ENCODE data around the gene PRKD1.

The PRKD1 gene

GRCh38 chr14:29763342-29763858, 164.2 kb downstream of the PRKD1 start:
- Histone ChIP-seq H3K9me3 (ENCODE audit: control insufficient read depth, low read length) (no peaks in the 10 kb centered on the region), H3K36me3 (ENCODE audit: control insufficient read depth, insufficient read depth, low read length) (no peaks in the 10 kb centered on the region), H3K9ac (ENCODE audit: low read length) (no peak overlapping the region), H3K4me1 (ENCODE audit: control insufficient read depth, insufficient read depth, low read length) (no peaks in the 10 kb centered on the region), H3K27me3 (ENCODE audit: control insufficient read depth, insufficient read depth, low read length) (no peaks in the 10 kb centered on the region), H3K4me3 (ENCODE audit: low read length) (no peak overlapping the region)

DNA sequence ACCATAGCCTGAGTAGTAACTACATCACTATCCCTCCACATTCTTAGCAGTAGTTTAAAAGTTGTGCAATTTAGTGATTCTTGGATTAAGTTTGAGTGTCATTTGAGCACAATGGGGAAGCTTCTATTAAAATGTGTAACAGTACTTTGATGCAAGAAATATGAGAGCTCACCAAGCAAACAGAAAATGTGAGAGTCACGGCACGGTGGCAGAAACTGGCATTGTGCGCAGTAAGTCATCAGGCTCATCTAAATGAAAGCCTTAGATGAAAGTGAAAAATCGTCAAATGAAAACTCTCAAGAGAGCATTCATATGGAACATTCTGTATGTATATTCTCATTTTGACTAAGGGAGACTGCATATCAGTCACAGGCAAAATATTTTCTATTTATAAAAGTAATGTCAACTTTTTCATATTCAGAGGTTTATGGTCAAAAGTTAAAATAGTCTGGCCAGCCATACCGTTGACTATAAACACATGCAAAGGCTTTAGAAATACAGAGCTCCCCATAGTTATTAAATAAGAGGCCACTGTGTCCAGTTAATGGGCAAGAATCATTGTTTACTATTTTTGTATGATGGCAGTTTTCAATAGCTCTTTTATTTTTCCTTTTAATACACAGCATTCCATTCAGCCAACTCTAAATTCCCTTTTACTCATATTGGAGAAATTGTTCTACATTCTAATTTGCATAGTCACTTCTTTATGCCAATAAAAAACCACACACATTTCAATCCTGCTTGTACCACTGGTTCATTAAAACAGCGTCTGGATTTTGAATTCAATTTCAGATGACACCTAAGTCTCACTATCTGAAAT, 167.9 kb downstream of the PRKD1 start:
- Histone ChIP-seq H3K9me3 (ENCODE audit: control insufficient read depth, low read length) (no peaks in the 10 kb centered on the region), H3K27me3 (ENCODE audit: control insufficient read depth, insufficient read depth, low read length) (no peaks in the 10 kb centered on the region), H3K9ac (ENCODE audit: low read length) (no peak overlapping the region), H3K4me3 (ENCODE audit: low read length) (no peak overlapping the region), H3K36me3 (ENCODE audit: control insufficient read depth, insufficient read depth, low read length) (no peaks in the 10 kb centered on the region), H3K4me1 (ENCODE audit: control insufficient read depth, insufficient read depth, low read length) (peaks cover 9% of the 10 kb centered on the region)

- H3K36me3 ChIP-seq (ENCODE audit: control insufficient read depth, insufficient read depth, low read length), result no peaks in the 10 kb centered on the region
- H3K4me3 ChIP-seq (ENCODE audit: low read length), result no peak overlapping the region
- no peaks in the 10 kb centered on the region for H3K9me3 ChIP-seq (ENCODE audit: control insufficient read depth, low read length)
- no peak overlapping the region for H3K9ac ChIP-seq (ENCODE audit: low read length)
- H3K4me1 ChIP-seq (ENCODE audit: control insufficient read depth, insufficient read depth, low read length), result peaks cover 9% of the 10 kb centered on the region
- H3K27me3 ChIP-seq (ENCODE audit: control insufficient read depth, insufficient read depth, low read length), result no peaks in the 10 kb centered on the region
These were observed 169.9 kb downstream of the PRKD1 start for GRCh38 chr14:29757711-29758233.

GRCh38 chr14:29757188-29757680, 170.4 kb downstream of the PRKD1 start:
- Histone ChIP-seq H3K9me3 (ENCODE audit: control insufficient read depth, low read length) (no peaks in the 10 kb centered on the region), H3K9ac (ENCODE audit: low read length) (no peak overlapping the region), H3K27me3 (ENCODE audit: control insufficient read depth, insufficient read depth, low read length) (no peaks in the 10 kb centered on the region), H3K4me1 (ENCODE audit: control insufficient read depth, insufficient read depth, low read length) (peaks cover 9% of the 10 kb centered on the region), H3K36me3 (ENCODE audit: control insufficient read depth, insufficient read depth, low read length) (no peaks in the 10 kb centered on the region), H3K4me3 (ENCODE audit: low read length) (no peak overlapping the region)

GRCh38 chr14:29756019-29756385, 171.6 kb downstream of the PRKD1 start:
- Histone ChIP-seq H3K27me3 (ENCODE audit: control insufficient read depth, insufficient read depth, low read length) (no peaks in the 10 kb centered on the region), H3K36me3 (ENCODE audit: control insufficient read depth, insufficient read depth, low read length) (no peaks in the 10 kb centered on the region), H3K9me3 (ENCODE audit: control insufficient read depth, low read length) (no peaks in the 10 kb centered on the region), H3K4me1 (ENCODE audit: control insufficient read depth, insufficient read depth, low read length) (peaks cover 9% of the 10 kb centered on the region), H3K9ac (ENCODE audit: low read length) (no peak overlapping the region), H3K4me3 (ENCODE audit: low read length) (no peak overlapping the region)

GRCh38 chr14:29755311-29756018, 172.2 kb downstream of the PRKD1 start:
- Histone ChIP-seq H3K9me3 (ENCODE audit: control insufficient read depth, low read length) (no peaks in the 10 kb centered on the region), H3K4me1 (ENCODE audit: control insufficient read depth, insufficient read depth, low read length) (peaks cover 9% of the 10 kb centered on the region), H3K36me3 (ENCODE audit: control insufficient read depth, insufficient read depth, low read length) (no peaks in the 10 kb centered on the region), H3K9ac (ENCODE audit: low read length) (no peak overlapping the region), H3K27me3 (ENCODE audit: control insufficient read depth, insufficient read depth, low read length) (no peaks in the 10 kb centered on the region), H3K4me3 (ENCODE audit: low read length) (no peak overlapping the region)

DNA sequence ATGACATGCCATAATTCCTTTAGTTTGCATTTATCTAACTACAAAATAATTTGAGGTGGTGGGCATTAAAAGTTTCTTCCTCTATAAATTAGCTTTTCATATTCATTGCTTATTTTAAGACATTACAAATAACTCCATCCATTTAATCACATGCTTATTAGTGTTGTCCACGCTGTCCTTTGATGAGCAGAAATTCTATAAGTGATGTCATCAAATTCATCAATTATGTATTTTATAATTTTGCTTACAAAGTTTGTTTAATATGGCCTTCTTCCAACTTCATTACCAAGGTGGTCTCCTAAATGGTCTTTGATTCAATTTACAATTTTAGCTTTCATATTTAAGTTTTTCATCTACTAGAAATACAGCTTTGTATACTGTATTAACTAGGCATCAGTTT, 173.5 kb downstream of the PRKD1 start:
- H3K9me3 ChIP-seq (ENCODE audit: control insufficient read depth, low read length), result no peaks in the 10 kb centered on the region
- peaks cover 16% of the 10 kb centered on the region for H3K4me1 ChIP-seq (ENCODE audit: control insufficient read depth, insufficient read depth, low read length)
- H3K4me3 ChIP-seq (ENCODE audit: low read length), result no peak overlapping the region
- H3K27me3 ChIP-seq (ENCODE audit: control insufficient read depth, insufficient read depth, low read length), result no peaks in the 10 kb centered on the region
- no peak overlapping the region for H3K9ac ChIP-seq (ENCODE audit: low read length)
- no peaks in the 10 kb centered on the region for H3K36me3 ChIP-seq (ENCODE audit: control insufficient read depth, insufficient read depth, low read length)

DNA sequence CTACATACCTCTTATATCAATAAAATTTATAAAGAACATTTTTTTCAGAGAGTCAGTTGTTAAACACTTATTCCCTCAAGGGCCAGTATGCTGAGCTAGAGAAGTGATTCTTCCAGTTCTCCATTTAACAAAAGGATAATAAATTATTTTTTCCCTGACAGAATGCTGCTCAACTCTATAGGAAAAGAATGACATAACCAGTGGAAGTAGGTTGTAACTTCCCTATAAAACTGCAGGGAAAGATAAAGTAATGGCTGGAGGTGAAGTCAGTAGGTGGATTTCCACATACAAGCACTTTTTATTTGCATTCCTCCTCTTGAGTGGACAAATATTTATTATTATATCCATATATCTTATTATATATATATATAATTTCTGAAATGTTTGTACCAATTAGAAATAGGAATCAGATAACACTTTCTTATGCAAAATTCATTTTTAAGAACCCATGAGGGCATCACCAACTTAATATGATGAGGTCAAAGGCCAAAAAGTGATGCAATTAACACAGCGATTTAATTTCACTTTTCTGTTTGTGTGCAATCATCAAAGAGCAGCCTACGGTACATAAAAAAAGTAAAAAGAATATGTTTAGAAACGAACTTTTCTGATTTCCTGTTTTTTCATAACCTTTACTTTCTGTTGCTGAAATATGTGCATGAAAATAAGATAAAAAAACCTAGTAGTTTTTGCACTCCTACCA, 175.3 kb downstream of the PRKD1 start:
- Histone ChIP-seq H3K36me3 (ENCODE audit: control insufficient read depth, insufficient read depth, low read length) (no peaks in the 10 kb centered on the region), H3K4me3 (ENCODE audit: low read length) (no peak overlapping the region), H3K27me3 (ENCODE audit: control insufficient read depth, insufficient read depth, low read length) (no peaks in the 10 kb centered on the region), H3K4me1 (ENCODE audit: control insufficient read depth, insufficient read depth, low read length) (peaks cover 18% of the 10 kb centered on the region), H3K9ac (ENCODE audit: low read length) (no peak overlapping the region), H3K9me3 (ENCODE audit: control insufficient read depth, low read length) (no peaks in the 10 kb centered on the region)

DNA sequence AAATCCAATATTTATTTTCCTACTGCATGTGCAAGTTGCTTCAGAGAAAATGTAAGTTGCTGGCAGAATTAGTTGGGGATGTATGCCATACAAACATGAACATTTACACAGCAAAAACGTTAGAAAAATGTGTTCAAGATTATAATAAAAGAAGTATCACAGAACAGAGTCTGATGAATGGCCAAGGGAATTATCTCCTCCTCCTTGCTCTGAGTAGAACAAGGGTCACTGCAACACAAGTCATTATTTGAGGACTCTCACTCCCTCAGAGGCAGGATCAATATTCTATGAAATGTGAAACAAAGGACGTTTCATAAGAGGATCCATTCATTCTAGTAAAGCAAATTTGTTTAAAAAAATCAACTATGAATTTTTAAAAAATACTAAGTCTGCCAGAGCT, 177.8 kb downstream of the PRKD1 start:
- Histone ChIP-seq H3K9ac (ENCODE audit: low read length) (no peak overlapping the region), H3K4me3 (ENCODE audit: low read length) (no peak overlapping the region), H3K4me1 (ENCODE audit: control insufficient read depth, insufficient read depth, low read length) (peaks cover 13% of the 10 kb centered on the region), H3K27me3 (ENCODE audit: control insufficient read depth, insufficient read depth, low read length) (no peaks in the 10 kb centered on the region), H3K36me3 (ENCODE audit: control insufficient read depth, insufficient read depth, low read length) (no peaks in the 10 kb centered on the region), H3K9me3 (ENCODE audit: control insufficient read depth, low read length) (no peaks in the 10 kb centered on the region)

DNA sequence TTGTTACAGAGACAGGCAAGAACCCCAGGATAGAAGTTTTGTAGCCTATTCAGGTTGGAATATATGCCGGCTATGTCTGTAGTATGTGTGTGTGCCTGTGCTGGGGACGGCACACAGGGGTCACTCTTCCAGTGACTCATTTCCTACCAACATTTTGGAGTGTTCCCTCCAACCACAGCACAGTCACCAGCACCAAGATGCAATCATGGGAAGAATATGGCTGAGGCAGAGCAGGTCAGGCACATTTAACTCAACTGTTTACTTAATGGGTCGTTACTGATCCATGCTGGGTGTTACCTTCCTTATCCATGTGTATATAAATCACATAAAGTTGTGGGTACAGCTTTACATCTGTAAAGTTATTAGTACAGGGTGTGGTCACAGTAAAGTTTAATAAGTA, 178.3 kb downstream of the PRKD1 start:
- no peaks in the 10 kb centered on the region for H3K36me3 ChIP-seq (ENCODE audit: control insufficient read depth, insufficient read depth, low read length)
- no peak overlapping the region for H3K4me3 ChIP-seq (ENCODE audit: low read length)
- H3K9ac ChIP-seq (ENCODE audit: low read length), result no peak overlapping the region
- no peaks in the 10 kb centered on the region for H3K9me3 ChIP-seq (ENCODE audit: control insufficient read depth, low read length)
- no peaks in the 10 kb centered on the region for H3K27me3 ChIP-seq (ENCODE audit: control insufficient read depth, insufficient read depth, low read length)
- peaks cover 13% of the 10 kb centered on the region for H3K4me1 ChIP-seq (ENCODE audit: control insufficient read depth, insufficient read depth, low read length)

GRCh38 chr14:29745863-29746262, 181.8 kb downstream of the PRKD1 start:
- Histone ChIP-seq H3K27me3 (ENCODE audit: control insufficient read depth, insufficient read depth, low read length) (no peaks in the 10 kb centered on the region), H3K4me1 (ENCODE audit: control insufficient read depth, insufficient read depth, low read length) (peaks cover 13% of the 10 kb centered on the region), H3K9ac (ENCODE audit: low read length) (no peak overlapping the region), H3K36me3 (ENCODE audit: control insufficient read depth, insufficient read depth, low read length) (no peaks in the 10 kb centered on the region), H3K4me3 (ENCODE audit: low read length) (no peak overlapping the region), H3K9me3 (ENCODE audit: control insufficient read depth, low read length) (no peaks in the 10 kb centered on the region)

Data from mucosa of stomach (tissue), 1 donor.